ENCODE measurements around the gene ATP1A4.

- no peak for TF ChIP-seq EZH2 (IDR thresholded peaks at IDR 0.05; ENCODE audit: insufficient read depth, poor library complexity, severe bottlenecking)
- no peak for TF ChIP-seq EZH2phosphoT487 (IDR thresholded peaks at IDR 0.05; ENCODE audit: insufficient read depth, low read depth)
Observed at GRCh38 chr1:160136926-160137200, 14.5 kb upstream of the ATP1A4 start.
